HuH-7 (cell line): ENCODE results near the gene PPP6R3.
"Not testable (repeated sequence)": the region's sequence is repeated elsewhere in the genome, so short reads cannot be mapped to it uniquely, and the experiment has no call there.

Experiments used
- DNase-seq: peaks from one replicate; pipeline ENCODE4 v3.0.0; 2011; ENCODE audit warnings: low spot score

PPP6R3 gene

DNA sequence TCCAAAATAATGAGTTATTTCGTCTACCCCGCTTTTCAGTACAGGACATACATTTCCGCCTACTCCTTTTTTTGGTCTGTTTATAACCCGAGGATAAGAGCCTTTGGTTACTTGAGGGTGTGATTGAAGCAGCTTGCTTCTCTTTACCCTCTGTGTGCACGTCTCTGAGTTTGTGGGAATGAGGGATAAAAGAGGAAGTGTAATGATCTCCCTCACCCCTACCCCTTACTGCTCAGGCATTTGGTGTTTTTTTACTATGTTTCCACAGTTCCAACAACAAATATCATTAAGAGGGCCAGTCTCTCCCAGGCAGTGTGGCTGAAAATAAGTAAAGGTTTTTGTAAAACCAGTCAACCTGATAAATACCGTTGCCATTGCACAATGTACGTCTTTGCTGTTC, 140.6 kb downstream of the PPP6R3 start:
- no peak for DNase-seq

GRCh38 chr11:68609761-68610160, 149.2 kb downstream of the PPP6R3 start:
- no peak for DNase-seq

DNA sequence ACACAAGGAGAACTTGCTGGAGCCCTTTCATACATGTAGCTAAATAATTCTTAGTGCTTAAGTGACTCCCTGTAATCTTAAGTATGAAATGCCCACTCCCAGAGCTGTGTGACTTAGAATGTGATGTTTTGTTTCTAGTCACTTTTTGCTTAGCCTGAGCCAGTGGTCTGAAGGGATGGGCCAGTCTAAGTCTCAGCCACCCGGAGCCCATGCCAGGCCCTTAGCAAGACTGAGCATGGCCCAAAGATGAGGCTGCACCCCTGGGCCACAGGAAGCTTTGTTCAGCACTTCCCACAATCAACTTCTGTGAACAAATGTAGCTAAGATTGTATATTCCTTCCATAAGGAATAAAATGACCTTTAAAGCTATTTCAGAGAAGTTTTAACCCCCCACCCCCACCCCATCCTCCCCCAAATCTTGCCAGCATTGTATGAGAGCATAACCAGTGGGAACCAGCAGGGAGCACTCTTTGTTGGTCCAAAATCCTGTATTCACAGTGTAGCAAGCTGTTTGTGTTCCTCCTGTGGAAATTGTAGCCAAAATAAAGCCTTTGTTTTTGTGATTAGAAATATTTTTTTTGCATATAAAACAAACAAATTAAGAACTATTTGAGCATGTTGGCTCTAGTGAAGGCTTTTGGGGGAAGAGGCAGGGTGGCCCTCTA, 150.0 kb downstream of the PPP6R3 start:
- no peak for DNase-seq

GRCh38 chr11:68615657-68616056, 155.1 kb downstream of the PPP6R3 start:
- no peak for DNase-seq

- no peak for DNase-seq
Observed at GRCh38 chr11:68617925-68618809, 157.6 kb downstream of the PPP6R3 start.

- DNase-seq = no peak
Observed at GRCh38 chr11:68621826-68622225, 161.3 kb downstream of the PPP6R3 start.

DNA sequence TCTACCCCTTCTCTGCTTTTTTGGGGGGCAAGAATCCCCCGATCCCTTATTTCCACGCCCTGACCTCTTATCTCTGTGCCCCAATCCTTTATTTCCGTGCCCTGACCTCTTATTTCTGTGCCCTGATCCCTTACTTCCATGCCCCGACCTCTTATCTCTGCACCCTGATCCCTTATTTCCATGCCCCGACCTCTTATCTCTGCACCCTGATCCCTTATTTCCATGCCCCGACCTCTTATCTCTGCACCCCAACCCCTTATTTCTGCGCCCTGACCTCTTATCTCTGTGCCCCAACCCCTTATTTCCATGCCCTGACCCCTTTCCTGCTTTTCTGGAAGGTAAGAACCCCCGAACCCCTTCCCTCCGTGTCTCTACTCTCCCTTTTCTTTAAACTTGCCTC, 163.2 kb downstream of the PPP6R3 start:
- DNase-seq = not testable (repeated sequence)

GRCh38 chr11:68625069-68625468, 164.5 kb downstream of the PPP6R3 start:
- not testable (repeated sequence) for DNase-seq

DNA sequence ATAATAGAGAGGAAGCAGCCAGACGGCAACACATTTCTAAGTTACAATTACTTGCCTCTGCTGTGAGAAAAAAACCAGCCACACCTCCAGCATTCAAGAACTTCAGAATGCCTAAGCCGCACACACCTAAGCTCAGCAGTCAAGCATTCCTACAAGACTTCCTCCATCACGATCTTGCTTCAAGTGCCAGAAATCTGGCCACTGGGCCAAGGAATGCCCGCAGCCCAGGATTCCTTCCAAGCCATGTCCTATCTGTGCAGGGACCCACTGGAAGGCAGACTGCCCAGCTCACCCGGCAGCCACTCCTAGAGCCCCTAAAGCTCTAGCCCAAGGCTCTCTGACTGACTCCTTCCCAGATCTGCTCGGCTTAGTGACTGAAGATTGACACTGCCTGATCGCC, 165.7 kb downstream of the PPP6R3 start:
- not testable (repeated sequence) for DNase-seq

DNA sequence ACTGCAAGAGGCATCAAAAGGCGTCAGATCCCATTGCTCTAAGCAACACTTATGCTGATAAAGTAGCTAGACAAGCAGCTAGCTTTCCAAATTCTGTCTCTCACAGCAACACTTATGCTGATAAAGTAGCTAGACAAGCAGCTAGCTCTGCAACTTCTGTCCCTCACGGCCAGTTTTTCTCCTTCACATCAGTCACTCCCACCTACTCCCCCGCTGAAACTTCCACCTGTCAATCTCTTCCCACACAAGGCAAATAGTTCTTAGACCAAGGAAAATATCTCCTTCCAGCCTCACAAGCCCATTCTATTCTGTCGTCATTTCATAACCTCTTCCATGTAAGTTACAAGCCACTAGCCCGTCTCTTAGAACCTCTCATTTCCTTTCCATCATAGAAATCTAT, 168.3 kb downstream of the PPP6R3 start:
- not testable (repeated sequence) for DNase-seq

GRCh38 chr11:68632375-68632774, 171.8 kb downstream of the PPP6R3 start:
- DNase-seq = not testable (repeated sequence)

DNA sequence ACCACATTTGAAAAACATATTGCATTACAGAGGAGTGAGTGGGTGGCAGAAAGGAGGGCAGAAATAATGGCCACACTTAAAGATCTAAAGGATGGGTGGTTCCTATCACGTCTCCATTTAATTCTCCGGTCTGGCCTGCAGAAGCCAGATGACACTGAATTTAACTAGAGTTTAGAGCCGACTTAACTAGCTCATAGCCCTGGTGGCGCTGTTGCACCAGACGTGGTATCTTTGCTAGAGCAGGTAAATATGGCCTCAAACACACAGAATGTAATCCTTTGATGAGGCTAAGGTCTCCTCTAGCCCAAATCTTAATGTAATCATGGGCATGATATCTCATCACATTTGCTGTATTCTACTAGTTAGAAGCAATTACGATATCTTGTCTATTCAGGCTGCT, 172.2 kb downstream of the PPP6R3 start:
- peak; percentile 92 for DNase-seq

DNA sequence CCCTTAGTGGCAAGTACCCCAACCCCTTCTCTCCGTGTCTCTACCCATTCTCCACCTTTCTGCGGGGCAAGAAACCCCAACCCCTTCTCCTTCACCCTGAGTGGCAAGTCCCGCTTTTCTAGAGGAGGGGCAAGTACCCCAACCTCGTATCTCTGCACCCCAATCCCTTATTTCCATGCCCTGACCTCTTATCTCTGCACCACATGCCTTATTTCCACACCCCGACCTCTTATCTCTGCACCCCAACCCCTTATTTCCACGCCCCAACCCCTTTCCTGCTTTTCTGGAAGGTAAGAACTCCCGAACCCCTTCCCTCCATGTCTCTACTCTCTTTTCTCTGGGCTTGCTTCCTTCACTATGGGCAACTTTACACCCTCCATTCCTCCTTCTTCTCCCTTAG, 174.1 kb downstream of the PPP6R3 start:
- DNase-seq = not testable (repeated sequence)

DNA sequence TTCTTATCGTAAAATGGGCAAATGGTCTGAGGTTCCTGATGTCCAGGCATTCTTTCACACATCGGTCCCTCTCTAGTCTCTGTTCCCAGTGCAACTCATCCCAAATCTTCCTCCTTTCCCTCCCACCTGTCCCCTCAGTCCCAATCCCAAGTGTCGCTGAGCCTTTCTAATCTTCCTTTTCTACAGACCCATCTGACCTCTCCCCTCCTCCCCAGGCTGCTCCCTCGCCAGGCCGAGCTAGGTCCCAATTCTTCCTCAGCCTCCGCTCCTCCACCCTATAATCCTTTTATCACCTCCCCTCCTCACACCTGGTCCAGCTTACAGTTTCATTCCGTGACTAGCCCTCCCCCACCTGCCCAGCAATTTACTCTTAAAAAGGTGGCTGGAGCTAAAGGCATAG, 174.6 kb downstream of the PPP6R3 start:
- DNase-seq = not testable (repeated sequence)

DNA sequence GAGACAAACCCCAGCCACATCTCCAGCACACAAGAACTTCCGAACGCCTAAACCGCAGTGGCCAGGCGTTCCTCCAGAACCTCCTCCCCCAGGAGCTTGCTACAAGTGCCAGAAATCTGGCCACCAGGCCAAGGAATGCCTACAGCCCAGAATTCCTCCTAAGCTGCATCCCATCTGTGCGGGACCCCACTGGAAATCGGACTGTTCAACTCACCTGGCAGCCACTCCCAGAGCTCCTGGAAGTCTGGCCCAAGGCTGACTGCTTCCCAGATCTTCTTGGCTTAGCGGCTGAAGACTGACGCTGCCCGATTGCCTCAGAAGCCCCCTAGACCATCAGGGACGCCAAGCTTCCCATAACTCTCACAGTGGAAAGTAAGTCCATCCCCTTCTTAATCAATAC, 175.3 kb downstream of the PPP6R3 start:
- DNase-seq = not testable (repeated sequence)

GRCh38 chr11:68639322-68639721, 178.8 kb downstream of the PPP6R3 start:
- DNase-seq = not testable (repeated sequence)

DNA sequence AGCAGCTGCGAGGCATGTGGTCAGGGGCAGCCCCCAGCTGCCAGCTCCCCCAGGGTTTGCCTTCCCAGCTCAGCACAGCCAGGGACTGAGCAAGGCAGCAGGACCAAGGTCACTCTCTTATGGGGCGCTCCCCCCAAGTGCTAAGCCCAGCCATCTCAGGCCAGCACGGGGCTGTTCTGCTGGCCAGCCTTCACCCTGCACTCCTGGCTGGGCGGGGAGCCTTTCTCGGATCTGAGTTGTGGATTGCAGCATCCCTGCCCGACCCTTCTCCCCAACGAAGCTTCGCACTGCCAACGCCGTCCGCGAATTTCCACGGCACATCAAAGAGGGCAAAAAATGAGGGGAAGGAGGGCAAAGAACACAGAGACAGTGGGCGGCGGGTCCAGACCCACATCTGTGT, 181.3 kb downstream of the PPP6R3 start:
- no peak for DNase-seq

GRCh38 chr11:68643585-68643984, 183.0 kb downstream of the PPP6R3 start:
- peak; percentile 78 for DNase-seq

- DNase-seq = no peak
Observed at GRCh38 chr11:68646832-68647231, 186.3 kb downstream of the PPP6R3 start.

DNA sequence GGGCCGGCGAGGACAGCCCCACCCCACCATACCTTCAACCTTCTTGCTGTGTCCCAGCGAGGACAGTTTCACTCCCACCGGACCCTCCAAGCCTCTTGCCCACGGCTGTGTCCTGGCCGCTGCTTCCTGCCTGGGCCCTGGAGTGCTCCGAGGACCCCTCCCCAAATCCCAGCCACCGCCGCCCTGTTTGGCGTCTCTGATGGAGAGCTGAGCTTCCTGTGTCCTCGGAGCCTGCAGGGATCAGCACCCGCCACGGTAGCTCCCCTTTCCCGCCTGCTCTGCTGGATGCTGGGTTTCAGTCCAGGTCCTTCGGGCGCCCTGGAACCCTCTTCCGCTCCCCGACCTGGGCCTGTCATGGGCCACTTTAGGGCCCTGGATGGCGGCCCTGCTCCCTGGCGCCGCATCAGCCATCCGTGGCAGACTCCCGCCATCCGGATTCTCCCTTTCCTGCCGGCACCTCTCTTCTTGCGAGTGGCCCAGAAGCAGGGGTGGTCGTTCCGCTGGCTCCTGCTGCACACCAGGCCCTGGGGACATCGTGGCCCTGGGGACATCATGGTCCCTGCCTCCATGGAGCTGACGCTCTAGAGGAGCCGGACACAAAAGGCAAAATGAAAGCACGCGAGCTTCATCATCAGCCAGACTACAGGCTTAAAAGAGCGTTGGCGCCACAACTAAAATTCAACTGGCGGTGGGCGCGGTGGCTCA, 189.5 kb downstream of the PPP6R3 start:
- no peak for DNase-seq

DNA sequence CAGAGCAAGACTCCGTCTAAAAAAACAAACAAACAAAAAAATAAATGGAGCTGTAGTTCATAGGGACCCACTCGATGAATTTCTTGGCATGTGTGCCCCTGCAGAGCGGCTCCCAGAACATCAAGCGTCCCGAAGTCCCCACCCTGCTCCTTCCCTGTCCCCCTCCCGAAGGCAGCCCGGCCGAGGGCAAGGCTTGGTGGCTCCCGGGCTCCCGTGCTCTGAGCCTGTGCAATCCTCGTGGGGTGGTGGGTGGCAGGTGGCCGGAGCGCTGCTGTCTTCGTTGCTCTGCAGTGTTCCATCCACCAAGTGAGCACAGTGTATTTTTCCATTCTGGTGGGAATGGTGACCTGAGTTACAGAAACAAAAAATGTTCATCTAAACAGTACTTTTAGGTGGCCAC, 190.2 kb downstream of the PPP6R3 start:
- no peak for DNase-seq

GRCh38 chr11:68651208-68651984, 190.8 kb downstream of the PPP6R3 start:
- DNase-seq = no peak
